AG10803 (cell line): ENCODE data around the gene SLC31A2.

Experiments
- DNase-seq: peaks from one replicate; pipeline ENCODE4 v3.0.0; 2010; ENCODE audit warnings: low read depth
- H3K4me3 ChIP-seq: 2 replicates; pipeline ENCODE4 v1.5.1; 2011; ENCODE audit warnings: mild to moderate bottlenecking, low read length, control low read depth
- TF ChIP-seq, protein P1 (sequence below): conservative IDR thresholded peaks from 2 replicates; pipeline ENCODE4 v1.5.1; 2011; ENCODE audit warnings: mild to moderate bottlenecking, low read length, control low read depth, inconsistent platforms

Gene SLC31A2

DNA sequence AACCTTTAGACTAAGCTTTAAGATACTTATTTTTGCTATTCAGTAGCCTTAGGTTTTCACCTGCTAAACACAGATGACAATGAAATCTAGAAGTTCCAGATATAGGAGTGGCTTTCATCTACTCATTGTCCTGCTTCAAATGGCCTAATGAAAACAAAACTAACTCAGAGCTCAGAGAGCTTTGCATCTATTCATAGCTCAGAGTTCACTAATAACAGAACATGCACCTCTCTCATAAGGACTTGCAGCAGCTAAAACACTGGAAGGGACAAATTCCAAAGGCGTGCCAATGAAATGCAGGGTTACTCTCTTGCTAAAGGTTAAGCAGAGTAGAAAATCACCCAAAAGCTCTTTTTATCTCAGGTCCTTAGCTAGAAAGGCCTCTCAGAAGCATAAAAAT, 29.0 kb downstream of the SLC31A2 start:
- TF ChIP-seq, protein P1, sequence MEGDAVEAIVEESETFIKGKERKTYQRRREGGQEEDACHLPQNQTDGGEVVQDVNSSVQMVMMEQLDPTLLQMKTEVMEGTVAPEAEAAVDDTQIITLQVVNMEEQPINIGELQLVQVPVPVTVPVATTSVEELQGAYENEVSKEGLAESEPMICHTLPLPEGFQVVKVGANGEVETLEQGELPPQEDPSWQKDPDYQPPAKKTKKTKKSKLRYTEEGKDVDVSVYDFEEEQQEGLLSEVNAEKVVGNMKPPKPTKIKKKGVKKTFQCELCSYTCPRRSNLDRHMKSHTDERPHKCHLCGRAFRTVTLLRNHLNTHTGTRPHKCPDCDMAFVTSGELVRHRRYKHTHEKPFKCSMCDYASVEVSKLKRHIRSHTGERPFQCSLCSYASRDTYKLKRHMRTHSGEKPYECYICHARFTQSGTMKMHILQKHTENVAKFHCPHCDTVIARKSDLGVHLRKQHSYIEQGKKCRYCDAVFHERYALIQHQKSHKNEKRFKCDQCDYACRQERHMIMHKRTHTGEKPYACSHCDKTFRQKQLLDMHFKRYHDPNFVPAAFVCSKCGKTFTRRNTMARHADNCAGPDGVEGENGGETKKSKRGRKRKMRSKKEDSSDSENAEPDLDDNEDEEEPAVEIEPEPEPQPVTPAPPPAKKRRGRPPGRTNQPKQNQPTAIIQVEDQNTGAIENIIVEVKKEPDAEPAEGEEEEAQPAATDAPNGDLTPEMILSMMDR, result no peak
- DNase-seq, result no peak
- H3K4me3 ChIP-seq, result no peak overlapping the region

DNA sequence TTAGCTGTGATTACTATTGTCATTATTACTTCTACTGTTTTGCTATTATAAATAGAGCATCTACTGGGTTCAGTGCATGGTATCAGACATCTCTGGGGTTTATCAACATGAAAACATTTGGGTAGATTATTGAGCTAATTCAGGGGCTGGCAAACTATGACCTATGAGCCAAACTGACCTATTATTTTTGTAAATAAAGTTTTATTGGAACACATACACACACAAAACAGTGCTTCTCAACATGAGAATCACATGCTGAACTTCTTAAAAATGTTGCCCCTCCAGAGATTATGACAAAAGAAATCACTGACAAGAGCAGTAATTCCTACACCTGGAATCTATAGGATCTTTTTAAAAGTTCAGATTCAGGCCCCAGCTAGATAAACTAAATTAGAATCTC, 30.4 kb downstream of the SLC31A2 start:
- DNase-seq, result no peak
- H3K4me3 ChIP-seq, result no peak overlapping the region
- TF ChIP-seq, protein P1, result no peak

DNA sequence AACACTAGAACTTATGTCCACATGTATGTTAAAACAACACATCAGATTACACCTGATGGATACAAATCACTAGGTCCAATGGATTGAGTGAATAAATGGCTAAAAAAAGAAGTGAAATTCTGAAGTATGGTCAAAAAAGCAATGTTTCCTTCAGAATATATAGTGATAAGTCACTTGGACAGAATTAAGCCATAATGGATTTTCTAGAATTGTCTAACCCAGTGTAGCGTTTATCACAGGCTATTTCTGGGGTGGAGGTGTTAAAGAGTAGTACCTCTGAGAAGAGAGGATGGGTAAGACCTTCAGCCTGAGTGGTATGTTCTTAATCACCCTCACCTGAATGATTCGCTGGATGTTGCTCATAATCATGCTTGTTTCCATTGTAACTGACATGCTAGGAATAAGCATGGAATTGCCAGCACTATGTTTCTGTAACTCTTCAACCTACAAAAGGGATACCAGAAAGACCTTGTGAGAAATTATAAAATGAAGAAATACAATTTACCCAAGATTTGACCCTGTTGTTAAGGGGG, 33.2 kb downstream of the SLC31A2 start:
- TF ChIP-seq, protein P1, result no peak
- H3K4me3 ChIP-seq, result no peak overlapping the region
- no peak for DNase-seq

DNA sequence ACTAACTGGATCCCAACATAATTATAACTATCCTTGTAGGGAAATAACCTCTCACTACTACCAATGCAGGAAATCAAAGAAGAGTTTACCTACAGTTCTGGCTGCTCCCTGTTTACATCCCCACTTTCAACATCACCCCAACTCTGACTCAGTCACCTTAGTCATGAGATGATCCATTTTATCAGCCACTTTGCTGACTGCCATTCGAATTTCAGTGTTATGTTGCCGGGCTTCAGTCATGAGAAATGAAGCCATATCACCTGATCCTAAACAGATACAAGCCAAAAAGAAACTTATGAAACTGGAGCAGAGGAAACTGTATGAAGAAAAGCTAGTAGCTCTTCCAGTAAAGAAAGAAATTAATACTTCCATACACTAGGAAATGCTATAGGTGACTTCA, 33.7 kb downstream of the SLC31A2 start:
- H3K4me3 ChIP-seq, result no peak overlapping the region
- peak; percentile 1 for DNase-seq
- TF ChIP-seq, protein P1, result no peak

DNA sequence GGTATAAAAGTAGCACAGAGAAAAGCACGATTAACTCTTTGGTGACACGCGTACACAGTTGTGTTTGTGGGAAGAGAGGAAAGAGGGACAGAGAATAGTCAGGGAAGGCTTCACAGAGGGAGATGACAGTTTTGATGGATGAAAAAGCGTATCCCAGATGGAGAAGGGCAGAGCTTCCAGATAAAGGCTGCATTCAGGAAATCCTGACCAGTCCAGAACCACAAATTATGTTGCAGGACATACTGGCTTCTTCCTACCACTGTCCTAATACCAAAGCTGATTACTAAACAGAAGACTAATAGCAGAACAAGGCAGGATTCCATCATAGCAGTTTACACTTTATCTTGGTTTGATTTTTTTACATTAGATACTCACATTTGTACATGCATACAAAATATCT, 34.5 kb downstream of the SLC31A2 start:
- DNase-seq, result no peak
- TF ChIP-seq, protein P1, result no peak
- no peak overlapping the region for H3K4me3 ChIP-seq

DNA sequence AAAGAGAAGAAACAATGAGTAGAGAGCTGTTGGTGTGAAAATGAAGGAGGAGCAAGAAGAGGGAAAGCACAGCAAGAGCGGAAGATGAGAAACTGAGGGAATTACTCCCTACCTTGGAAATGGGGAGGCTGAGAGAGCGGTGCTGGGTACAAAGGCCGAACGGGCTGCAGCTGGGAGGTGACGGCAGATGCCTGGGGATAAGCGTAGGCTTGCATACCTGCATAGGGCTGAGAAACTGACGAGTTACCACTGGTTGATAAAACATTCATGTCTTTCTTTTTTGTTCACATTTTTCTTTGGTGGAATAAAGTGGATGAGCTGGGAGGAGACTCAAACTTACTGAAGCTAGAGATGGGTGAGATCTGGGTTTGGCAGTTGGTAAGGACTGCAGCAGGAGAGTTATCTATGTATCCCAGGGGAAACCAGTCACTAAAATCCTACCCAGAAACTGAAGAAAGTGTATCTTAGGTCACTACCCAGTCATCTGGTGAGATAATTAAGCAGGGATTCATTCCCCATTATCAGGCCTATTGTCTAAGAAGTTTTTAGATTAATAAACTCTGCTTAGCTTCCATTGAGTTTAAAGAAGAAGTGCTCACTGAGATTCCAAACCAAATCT, 35.4 kb downstream of the SLC31A2 start:
- no peak for DNase-seq
- TF ChIP-seq, protein P1, result no peak
- H3K4me3 ChIP-seq, result no peak overlapping the region

DNA sequence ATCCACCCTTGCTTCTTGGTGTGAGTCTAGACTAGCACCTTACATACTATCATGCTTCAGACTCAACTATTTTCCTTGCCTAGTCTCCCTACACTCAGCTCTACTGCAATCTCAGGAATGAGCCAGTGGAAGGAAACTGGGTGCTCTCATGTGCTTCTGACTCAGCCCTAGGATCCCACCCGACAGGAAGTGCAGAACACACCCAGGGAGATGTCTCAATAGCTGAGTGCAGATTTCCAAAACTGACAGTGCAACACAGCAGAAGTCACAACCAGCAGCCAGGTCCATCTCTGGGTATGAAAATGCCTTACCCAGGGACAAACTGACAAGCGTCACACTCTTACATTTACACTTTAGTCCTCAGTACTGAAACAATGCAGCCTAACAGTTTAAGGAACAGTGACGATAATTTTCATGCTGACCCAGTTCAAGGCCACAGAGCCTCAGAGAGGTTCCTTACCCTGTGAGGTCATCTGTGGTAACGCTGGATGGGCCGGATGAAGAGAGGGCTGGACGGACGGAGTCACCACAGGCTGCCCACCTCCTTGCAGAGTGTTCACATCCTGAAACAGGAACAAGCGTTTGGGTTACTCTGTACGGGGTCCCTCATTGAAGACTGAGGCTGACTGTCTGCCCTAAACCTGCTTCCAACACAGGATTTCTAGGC, 37.3 kb downstream of the SLC31A2 start:
- no peak overlapping the region for H3K4me3 ChIP-seq

More for the DNA sequence above, 37.3 kb downstream of the SLC31A2 start:
- DNase-seq, result peak; percentile 92
- TF ChIP-seq, protein P1, result no peak
